ENCODE results near the gene KRTCAP2.
"Not testable (repeated sequence)": the region's sequence is repeated elsewhere in the genome, so short reads cannot be mapped to it uniquely, and the experiment has no call there.

The KRTCAP2 gene

DNA sequence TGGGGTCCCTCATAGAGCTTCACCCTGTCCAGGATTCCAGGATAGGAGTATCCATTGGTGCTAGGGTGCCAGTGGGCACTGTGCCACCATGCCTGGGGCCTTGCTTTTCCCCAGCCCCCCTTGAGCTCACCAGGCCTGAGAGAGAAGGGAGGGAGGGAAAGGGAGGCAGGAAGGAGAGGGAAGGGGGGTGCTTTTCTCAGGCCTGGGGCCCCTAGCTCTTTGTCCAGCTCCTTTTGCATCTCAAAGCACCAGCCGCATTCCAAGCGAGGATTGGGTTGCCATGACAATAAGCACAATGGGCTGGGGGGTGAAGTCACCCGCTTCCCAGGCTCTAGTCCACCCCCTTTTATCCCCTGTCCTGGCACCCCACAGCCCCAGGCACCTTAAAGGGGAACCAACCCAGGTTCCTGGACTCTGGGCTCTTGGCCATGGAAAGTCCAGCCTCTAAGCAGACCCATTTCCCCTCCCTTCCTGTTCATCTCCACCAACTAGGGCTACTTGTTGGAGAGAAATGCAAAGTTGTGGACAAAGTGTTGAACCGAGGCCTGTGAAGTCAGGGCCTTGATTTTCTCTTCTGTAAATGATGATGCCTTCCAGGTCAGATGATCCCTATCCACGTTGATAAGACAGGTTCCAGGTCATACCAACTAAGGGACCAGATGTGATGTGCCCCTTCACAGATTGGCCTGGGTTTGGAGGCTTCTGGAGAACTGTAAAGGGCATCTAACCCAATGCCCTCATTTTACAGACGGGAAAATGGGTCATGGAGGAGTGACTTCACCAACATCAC is 23.2 kb upstream of the KRTCAP2 start:
- TF ChIP-seq JUND (IDR thresholded peaks at IDR 0.05; ENCODE audit: low read depth), result no peak
- DNase-seq (ENCODE audit: low read depth in 1 of 2, low spot score in 1 of 2), result no peak
- in situ Hi-C loops (cut with HindIII; ENCODE audit: low pct_unique_long_range_greater_than_20kb, low sequenced_read_pairs), result no loop called here

DNA sequence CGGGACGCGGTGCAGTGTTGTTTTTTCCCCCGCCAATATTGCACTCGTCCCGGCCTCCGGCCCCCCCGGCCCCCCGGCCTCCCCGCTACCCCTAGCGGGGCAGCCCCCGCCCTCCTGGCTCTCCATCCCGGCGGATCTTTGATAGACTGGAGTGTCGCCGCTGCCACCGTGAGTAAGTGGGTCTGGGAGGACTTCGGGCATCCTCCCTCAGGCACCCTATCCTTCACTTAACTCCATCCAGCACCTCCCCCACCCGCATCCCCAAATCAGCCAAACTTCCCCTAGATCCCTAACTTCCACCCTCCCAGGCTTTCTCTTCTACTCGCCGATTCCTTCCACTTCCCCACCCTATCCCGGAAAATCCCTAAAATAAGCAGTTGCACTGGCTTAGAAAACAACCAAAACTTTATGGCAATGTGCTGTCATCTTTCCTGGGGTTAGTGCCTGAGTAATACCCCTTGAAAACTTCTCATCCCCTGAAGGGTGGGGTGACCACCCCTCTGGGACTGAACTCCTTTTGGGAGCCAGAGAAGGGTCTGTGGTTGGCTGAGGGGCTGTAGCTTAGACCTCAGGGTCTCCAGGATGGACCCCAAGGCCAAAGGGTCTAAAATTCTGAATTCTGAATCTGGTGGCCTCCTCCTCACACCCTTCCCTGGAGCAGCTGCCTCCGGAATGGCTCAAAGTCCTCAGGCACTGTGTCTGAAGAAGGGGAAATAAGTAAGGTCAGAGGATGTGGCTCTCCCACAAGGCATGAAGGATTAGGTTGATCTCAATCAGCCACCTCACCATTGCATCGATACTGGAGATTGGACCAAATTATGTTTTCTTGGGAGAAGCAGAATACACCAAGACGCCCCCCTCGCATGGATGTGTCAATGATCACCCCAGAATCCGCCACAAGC is 22.3 kb upstream of the KRTCAP2 start:
- no peak for TF ChIP-seq JUND (IDR thresholded peaks at IDR 0.05; ENCODE audit: low read depth)
- in situ Hi-C loops (cut with HindIII; ENCODE audit: low pct_unique_long_range_greater_than_20kb, low sequenced_read_pairs), result no loop called here
- no peak for DNase-seq (ENCODE audit: low read depth in 1 of 2, low spot score in 1 of 2)

DNA sequence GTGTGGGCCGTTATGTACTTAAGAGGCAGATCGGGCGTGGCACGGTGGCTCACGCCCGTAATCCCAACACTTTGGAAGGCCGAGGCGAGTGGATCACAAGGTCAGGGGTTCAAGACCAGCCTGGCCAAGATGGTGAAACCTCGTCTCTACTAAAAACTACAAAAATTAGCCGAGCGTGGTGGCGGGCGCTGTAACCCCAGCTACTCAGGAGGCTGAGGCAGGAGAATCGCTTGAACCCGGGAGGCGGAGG is 20.8 kb upstream of the KRTCAP2 start:
- DNase-seq (ENCODE audit: low read depth in 1 of 2, low spot score in 1 of 2); in situ Hi-C loops (cut with HindIII; ENCODE audit: low pct_unique_long_range_greater_than_20kb, low sequenced_read_pairs): not testable (repeated sequence)

DNA sequence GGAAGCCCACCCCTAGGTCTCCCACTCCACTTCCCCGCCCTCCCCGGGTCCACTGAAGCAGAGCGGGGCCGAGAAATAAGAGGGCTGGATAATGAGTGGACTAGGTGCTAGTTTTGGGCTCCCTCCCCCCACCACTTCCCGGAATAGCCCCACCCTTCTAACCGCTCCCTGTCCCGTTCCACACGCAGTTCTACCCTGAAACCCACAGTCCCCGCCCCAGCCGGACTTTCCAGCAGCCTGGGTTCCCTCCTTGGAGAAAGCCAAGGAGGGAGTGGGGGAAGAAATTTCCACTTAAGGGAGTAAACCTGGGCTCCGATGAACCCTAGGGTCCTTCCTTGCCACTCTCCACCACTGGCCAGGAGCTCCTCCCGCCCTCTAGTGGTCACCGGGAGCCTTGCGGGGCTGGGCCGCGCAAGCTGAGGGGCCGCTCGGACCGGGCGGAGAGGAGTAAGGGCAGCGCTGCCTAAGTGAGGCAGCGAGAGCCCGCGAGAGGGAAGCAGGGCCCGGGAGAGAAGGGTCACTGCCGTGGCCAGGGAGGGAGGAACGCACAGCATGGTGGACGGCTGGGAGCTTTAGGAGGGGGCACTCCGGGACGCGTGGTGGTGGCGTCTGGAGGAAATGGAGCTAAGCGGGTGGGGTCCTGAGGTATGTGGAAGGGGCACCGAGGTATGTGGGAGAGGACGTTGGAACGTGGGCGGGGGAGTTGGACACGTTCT is 20.3 kb upstream of the KRTCAP2 start:
- peak; percentile 95 to 99 for DNase-seq (ENCODE audit: low read depth in 1 of 2, low spot score in 1 of 2)
- in situ Hi-C loops (cut with HindIII; ENCODE audit: low pct_unique_long_range_greater_than_20kb, low sequenced_read_pairs), result no loop called here
- 0 out of 2 replicates have a peak, but pooled peaks have one; percentile 5 for TF ChIP-seq JUND (IDR thresholded peaks at IDR 0.05; ENCODE audit: low read depth)

DNA sequence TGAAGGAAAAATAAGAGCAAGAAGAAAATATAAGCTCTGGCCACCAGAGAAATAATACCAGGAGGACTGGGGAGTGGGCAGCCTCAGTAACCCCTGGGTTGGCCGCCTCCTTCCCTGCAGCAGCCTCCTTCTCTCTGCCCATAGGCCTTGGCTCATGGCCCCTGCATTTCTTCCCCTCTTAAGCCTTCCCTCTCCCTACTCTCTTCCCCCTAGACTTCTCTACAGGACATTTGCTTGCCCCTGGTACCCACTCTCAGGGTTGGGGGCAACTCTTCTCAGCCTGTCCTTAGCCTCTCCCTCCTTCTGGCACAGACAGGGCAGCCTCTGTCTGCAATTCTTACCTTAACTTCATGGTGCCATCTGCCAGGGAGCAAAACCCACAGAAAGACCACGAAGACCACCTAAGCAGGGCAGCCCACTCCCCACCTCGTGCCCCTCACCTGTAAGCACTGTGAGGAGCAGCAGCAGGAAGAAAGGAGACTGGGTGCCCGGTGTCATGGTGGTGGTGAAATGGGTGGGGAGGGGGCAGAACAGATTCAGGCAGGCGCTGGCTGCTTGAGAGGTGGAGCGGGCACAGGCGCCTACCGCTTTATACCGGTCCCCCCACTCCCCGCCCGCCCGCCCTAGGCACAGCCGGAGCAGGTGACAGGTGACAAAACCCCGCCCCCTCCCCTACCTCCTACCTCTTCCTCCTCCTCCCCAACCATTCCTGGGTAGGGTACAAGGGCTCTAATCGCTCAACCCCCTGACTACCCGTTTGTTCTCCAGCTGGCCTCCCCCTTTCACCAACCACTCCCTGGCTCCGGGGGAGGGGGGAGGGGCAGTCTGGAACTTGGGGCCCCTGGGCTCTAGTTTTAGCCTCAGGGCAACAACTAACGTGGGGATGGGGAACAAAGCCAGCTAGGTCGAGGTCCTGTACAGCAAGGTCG is 19.5 kb upstream of the KRTCAP2 start:
- DNase-seq (ENCODE audit: low read depth in 1 of 2, low spot score in 1 of 2), result peak; percentile 90 to 97
- TF ChIP-seq JUND (IDR thresholded peaks at IDR 0.05; ENCODE audit: low read depth), result no peak
- in situ Hi-C loops (cut with HindIII; ENCODE audit: low pct_unique_long_range_greater_than_20kb, low sequenced_read_pairs), result no loop called here

DNA sequence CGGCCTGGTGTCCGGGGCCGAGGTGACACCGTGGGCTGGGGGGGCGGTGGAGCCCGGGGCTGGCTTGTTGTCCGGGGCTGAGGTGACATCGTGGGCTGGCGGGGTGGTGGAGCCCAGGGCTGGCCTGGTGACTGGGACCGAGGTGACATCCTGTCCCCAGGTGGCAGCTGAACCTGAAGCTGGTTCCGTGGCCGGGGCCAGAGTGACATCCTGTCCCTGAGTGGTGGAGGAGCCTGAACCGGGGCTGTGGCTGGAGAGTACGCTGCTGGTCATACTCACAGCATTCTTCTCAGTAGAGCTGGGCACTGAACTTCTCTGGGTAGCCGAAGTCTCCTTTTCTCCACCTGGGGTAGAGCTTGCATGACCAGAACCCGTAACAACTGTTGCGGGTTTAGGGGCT is 18.8 kb upstream of the KRTCAP2 start:
- no peak for TF ChIP-seq JUND (IDR thresholded peaks at IDR 0.05; ENCODE audit: low read depth)
- in situ Hi-C loops (cut with HindIII; ENCODE audit: low pct_unique_long_range_greater_than_20kb, low sequenced_read_pairs), result no loop called here
- peak in 1 of 2 experiments; percentile 79 for DNase-seq (ENCODE audit: low read depth in 1 of 2, low spot score in 1 of 2)

DNA sequence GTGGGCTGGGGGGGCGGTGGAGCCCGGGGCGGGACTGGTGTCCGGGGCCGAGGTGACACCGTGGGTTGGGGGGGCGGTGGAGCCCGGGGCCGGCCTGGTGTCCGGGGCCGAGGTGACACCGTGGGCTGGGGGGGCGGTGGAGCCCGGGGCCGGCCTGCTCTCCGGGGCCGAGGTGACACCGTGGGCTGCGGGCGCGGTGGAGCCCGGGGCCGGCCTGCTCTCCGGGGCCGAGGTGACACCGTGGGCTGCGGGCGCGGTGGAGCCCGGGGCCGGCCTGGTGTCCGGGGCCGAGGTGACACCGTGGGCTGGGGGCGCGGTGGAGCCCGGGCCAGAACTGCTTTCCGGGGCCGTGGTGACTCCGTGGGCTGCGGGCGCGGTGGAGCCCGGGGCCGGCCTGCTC is 16.8 kb upstream of the KRTCAP2 start:
- DNase-seq (ENCODE audit: low read depth in 1 of 2, low spot score in 1 of 2); in situ Hi-C loops (cut with HindIII; ENCODE audit: low pct_unique_long_range_greater_than_20kb, low sequenced_read_pairs): not testable (repeated sequence)

DNA sequence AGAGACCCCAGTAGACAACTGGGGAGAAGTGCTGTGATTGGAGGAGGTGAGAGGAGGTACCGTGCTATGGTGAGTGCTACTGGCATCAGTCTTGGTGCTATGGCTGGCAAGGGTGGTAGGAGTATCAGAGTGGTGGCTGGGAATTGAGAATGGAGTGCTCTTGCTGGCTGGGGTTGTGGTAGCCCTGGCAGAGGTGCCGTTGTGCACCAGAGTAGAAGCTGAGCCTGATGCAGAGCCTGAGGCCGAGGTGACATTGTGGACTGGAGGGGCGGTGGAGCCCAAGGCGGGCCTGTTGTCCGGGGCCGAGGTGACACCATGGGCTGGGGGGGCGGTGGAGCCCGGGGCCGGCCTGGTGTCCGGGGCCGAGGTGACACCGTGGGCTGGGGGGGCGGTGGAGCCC is 15.2 kb upstream of the KRTCAP2 start:
- no peak for TF ChIP-seq JUND (IDR thresholded peaks at IDR 0.05; ENCODE audit: low read depth)
- DNase-seq (ENCODE audit: low read depth in 1 of 2, low spot score in 1 of 2), result peak in 1 of 2 experiments; percentile 48
- in situ Hi-C loops (cut with HindIII; ENCODE audit: low pct_unique_long_range_greater_than_20kb, low sequenced_read_pairs), result no loop called here

DNA sequence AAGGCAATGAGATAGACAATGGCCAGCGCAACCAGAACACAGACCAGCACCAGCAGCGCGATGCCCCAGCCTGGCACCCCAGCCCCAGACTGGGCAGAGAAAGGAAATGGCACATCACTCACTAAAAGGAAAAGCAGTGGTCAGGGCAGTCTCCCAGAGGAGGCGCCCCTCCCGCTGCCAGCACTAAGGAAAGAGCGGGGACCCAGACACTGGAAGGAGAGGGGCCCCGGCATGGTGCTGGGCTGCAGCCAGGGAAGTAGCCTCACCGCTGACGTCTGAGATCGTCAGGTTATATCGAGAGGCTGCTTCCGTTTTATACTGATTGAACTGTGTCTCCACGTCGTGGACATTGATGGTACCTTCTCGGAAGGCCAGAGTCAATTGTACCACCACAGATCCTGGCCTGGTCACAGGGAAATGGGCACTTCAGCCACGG is 14.4 kb upstream of the KRTCAP2 start:
- in situ Hi-C loops (cut with HindIII; ENCODE audit: low pct_unique_long_range_greater_than_20kb, low sequenced_read_pairs), result no loop called here
- no peak for TF ChIP-seq JUND (IDR thresholded peaks at IDR 0.05; ENCODE audit: low read depth)
- peak in 1 of 2 experiments; percentile 39 for DNase-seq (ENCODE audit: low read depth in 1 of 2, low spot score in 1 of 2)

DNA sequence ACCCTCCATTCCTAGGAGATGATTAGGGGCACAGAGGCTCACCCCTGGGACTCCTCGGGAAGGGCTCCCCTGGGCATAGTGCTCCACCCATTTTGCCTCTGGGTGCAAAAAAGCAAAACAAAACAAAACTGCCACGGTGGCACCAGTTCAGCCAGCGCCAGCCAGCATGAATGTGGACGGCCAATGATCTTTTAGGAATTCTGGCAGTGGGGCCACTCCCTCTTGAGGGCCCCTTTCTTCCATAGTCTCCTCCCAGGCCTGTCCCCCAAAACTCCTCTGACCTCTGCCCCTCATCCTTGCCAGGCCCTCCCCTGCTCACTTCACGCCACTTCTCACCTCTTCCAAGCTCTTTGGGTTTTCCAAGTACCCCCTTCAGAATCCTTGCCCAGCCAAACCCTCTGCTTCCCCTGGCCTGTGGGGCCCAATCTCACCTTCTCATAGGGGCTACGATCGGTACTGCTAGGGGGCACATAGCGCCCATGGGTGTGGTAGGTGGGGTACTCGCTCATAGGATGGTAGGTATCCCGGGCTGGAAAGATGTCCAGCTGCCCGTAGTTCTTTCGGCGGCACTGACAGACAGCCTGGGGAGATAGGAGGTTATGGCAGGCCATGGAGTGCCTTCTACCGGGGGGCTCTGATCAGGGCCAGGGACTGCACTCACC is 13.8 kb upstream of the KRTCAP2 start:
- no peak for TF ChIP-seq JUND (IDR thresholded peaks at IDR 0.05; ENCODE audit: low read depth)
- in situ Hi-C loops (cut with HindIII; ENCODE audit: low pct_unique_long_range_greater_than_20kb, low sequenced_read_pairs), result no loop called here
- DNase-seq (ENCODE audit: low read depth in 1 of 2, low spot score in 1 of 2), result peak in 1 of 2 experiments; percentile 53

DNA sequence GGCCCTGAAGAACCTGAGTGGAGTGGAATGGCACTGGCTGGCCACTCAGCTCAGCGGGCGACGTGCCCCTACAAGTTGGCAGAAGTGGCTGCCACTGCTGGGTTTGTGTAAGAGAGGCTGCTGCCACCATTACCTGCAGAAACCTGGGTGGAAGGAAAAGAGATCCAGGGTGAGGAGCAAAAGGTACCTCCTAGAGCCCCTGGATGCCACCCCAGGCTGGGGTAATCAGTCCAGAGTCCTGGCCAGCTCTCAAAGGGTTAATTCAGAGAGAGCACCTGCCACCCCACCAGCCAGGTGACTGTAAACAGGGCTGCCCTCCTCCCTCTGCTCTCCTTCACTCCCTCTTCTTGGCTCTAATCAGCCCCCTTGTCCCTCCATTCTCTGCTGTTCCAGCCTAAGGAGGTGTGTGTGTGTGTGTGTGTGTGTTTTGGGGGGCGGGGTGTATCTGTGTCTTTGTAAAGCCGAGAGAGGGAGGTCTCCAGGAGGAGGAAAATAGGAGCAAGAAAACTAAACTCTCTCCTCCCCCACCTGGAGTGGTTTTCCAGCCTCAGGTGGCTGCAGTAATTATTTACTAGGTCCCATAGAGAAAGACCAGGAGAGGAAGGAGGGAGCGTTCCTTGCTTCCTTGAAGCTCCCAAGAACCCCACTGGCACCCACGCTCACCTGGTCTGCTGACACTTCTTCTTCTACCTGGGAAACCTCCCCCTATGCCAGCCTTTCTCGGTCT is 13.1 kb upstream of the KRTCAP2 start:
- in situ Hi-C loops (cut with HindIII; ENCODE audit: low pct_unique_long_range_greater_than_20kb, low sequenced_read_pairs), result no loop called here
- no peak for TF ChIP-seq JUND (IDR thresholded peaks at IDR 0.05; ENCODE audit: low read depth)
- DNase-seq (ENCODE audit: low read depth in 1 of 2, low spot score in 1 of 2), result peak in 1 of 2 experiments; percentile 47

All from T47D (cell line).